IMR-90 (cell line): ENCODE results near the gene OXCT2. TPM values are rescaled to one million over a fixed set of nuclear protein-coding genes. Genes with fewer than 3 reads are reported as not detected.

Experiments used
- ATAC-seq: fragments of 200-7000 bp; cut with Tn5 transposase; 2 replicates; pipeline ENCODE4 v1.9.1; 2020; ENCODE audit warnings: low read depth, mild to moderate bottlenecking, moderate library complexity
- BruUV-seq: library from RNA; stranded (reverse); fragments of 400-500 nt; replicated peaks from 2 replicates; lab custom pipeline; 2021; lab: Mats Ljungman, UMichigan
- CTCF ChIA-PET: fragments of 300-600 bp; formaldehyde crosslinking; extraction: SDS; loops from one replicate; lab custom pipeline; 2021; ENCODE audit warnings: antibody characterized with exemption; lab: Yijun Ruan, JAX
- POLR2A ChIA-PET: fragments of 300-600 bp; sonication (Branson Sonifier 250); formaldehyde crosslinking; loops from one replicate; lab custom pipeline; 2022; ENCODE audit warnings: antibody characterized with exemption; ENCODE audit not compliant: unreplicated experiment; lab: Charles Lee
- DNase-seq: peaks from one replicate; pipeline ENCODE4 v3.0.0; 2013
- H2AFZ ChIP-seq: replicated peaks from 2 replicates; pipeline ENCODE3; 2013; ENCODE audit warnings: low read length, mild to moderate bottlenecking; ENCODE audit not compliant: poor library complexity
- H2AK5ac ChIP-seq: 2 replicates; pipeline ENCODE4 v1.6.1; 2013; ENCODE audit warnings: low read depth, low read length, inconsistent platforms
- H2AK9ac ChIP-seq: replicated peaks from 2 replicates; pipeline ENCODE3; 2013; ENCODE audit warnings: mild to moderate bottlenecking, low read depth, low read length, moderate library complexity; ENCODE audit not compliant: poor library complexity
- H2BK120ac ChIP-seq: 2 replicates; pipeline ENCODE4 v1.6.1; 2013; ENCODE audit warnings: low read depth, low read length, inconsistent platforms
- H2BK15ac ChIP-seq: 3 replicates; pipeline ENCODE4 v1.6.1; 2013; ENCODE audit warnings: low read depth, low read length, inconsistent platforms
- H2BK20ac ChIP-seq: 2 replicates; pipeline ENCODE4 v1.6.1; 2013; ENCODE audit warnings: low read depth, mild to moderate bottlenecking, inconsistent platforms, low read length, moderate library complexity
- H2BK5ac ChIP-seq: 2 replicates; pipeline ENCODE4 v1.6.1; 2013; ENCODE audit warnings: mild to moderate bottlenecking, low read depth, low read length, inconsistent platforms; ENCODE audit not compliant: poor library complexity, severe bottlenecking
- H3K14ac ChIP-seq: replicated peaks from 2 replicates; pipeline ENCODE4 v1.6.1; 2013; ENCODE audit warnings: low read depth, low read length, inconsistent platforms
- H3K18ac ChIP-seq: 2 replicates; pipeline ENCODE4 v1.6.1; 2013; ENCODE audit warnings: low read depth, low read length, control low read depth
- H3K23ac ChIP-seq: 2 replicates; pipeline ENCODE4 v1.6.1; 2013; ENCODE audit warnings: low read depth, low read length, inconsistent platforms
- H3K27ac ChIP-seq: 2 replicates; pipeline ENCODE4 v1.5.1; 2013; ENCODE audit warnings: mild to moderate bottlenecking, control low read depth, low read length; ENCODE audit not compliant: insufficient read depth
- H3K27me3 ChIP-seq: 2 replicates; pipeline ENCODE4 v1.6.1; 2013; ENCODE audit warnings: low read length; ENCODE audit not compliant: control insufficient read depth, insufficient read depth
- H3K36me3 ChIP-seq: 2 replicates; pipeline ENCODE4 v1.6.1; 2013; ENCODE audit warnings: low read length, mixed read lengths; ENCODE audit not compliant: control insufficient read depth, insufficient read depth
- H3K4ac ChIP-seq: 2 replicates; pipeline ENCODE4 v1.6.1; 2013; ENCODE audit warnings: low read depth, low read length, inconsistent platforms
- H3K4me1 ChIP-seq: 2 replicates; pipeline ENCODE4 v1.6.1; 2013; ENCODE audit warnings: low read length, mixed read lengths; ENCODE audit not compliant: control insufficient read depth, insufficient read depth
- H3K4me2 ChIP-seq: 2 replicates; pipeline ENCODE4 v1.6.1; 2013; ENCODE audit warnings: low read depth, mild to moderate bottlenecking, control low read depth, low read length, moderate library complexity
- H3K4me3 ChIP-seq: 2 replicates; pipeline ENCODE4 v1.5.1; 2013; ENCODE audit warnings: low read depth, mild to moderate bottlenecking, control low read depth, low read length, moderate library complexity; ENCODE audit not compliant: insufficient read depth
- H3K56ac ChIP-seq: 2 replicates; pipeline ENCODE4 v1.6.1; 2013; ENCODE audit warnings: low read length, inconsistent platforms; ENCODE audit not compliant: insufficient read depth; ENCODE audit errors: extremely low read depth
- H3K79me1 ChIP-seq, 2 experiments: 2 replicates each; pipeline ENCODE4 v1.6.1; 2013; ENCODE audit warnings: low read length in 2 of 2, inconsistent platforms in 1 of 2, low read depth in 1 of 2
- H3K9ac ChIP-seq: 2 replicates; pipeline ENCODE4 v1.6.1; 2013; ENCODE audit warnings: low read depth, low read length, control low read depth
- H3K9me1 ChIP-seq: 2 replicates; pipeline ENCODE4 v1.6.1; 2013; ENCODE audit warnings: low read length, inconsistent platforms; ENCODE audit not compliant: insufficient read depth
- H3K9me3 ChIP-seq: 2 replicates; pipeline ENCODE4 v1.6.1; 2013; ENCODE audit warnings: low read length; ENCODE audit not compliant: control insufficient read depth, insufficient read depth
- H4K20me1 ChIP-seq: 2 replicates; pipeline ENCODE4 v1.6.1; 2013; ENCODE audit warnings: low read length, inconsistent platforms; ENCODE audit not compliant: insufficient read depth
- H4K5ac ChIP-seq: 2 replicates; pipeline ENCODE4 v1.6.1; 2013; ENCODE audit warnings: mild to moderate bottlenecking, low read depth, low read length, control low read depth
- H4K8ac ChIP-seq, 2 experiments: 2 replicates each; pipeline ENCODE4 v1.6.1; 2013; ENCODE audit warnings: low read depth in 2 of 2, low read length in 2 of 2, control low read depth in 1 of 2, inconsistent platforms in 1 of 2
- H4K91ac ChIP-seq: 2 replicates; pipeline ENCODE4 v1.6.1; 2013; ENCODE audit warnings: low read depth, low read length, inconsistent platforms; ENCODE audit not compliant: insufficient read depth
- BHLHE40 ChIP-seq: fragments of 150-350 bp; IDR thresholded peaks from 2 replicates; pipeline ENCODE4 v1.6.1; 2016; ENCODE audit warnings: mild to moderate bottlenecking, low read depth, low read length
- CEBPB ChIP-seq: IDR thresholded peaks from 2 replicates; pipeline ENCODE4 v1.6.1; 2012; ENCODE audit warnings: low read depth, low read length, improper control_type of control experiment
- CHD1 ChIP-seq: IDR thresholded peaks from 2 replicates; pipeline ENCODE4 v1.6.1; 2012; ENCODE audit warnings: low read depth, low read length, improper control_type of control experiment
- ELK1 ChIP-seq: fragments of 150-350 bp; IDR thresholded peaks from 2 replicates; pipeline ENCODE4 v1.6.1; 2016; ENCODE audit warnings: low read depth, mild to moderate bottlenecking, low read length, moderate library complexity, borderline replicate concordance
- FOS ChIP-seq: fragments of 150-350 bp; IDR thresholded peaks from 2 replicates; pipeline ENCODE4 v1.6.1; 2016; ENCODE audit warnings: low read depth, low read length
- MAFK ChIP-seq: IDR thresholded peaks from 2 replicates; pipeline ENCODE4 v1.6.1; 2012; ENCODE audit warnings: low read depth, low read length, improper control_type of control experiment
- MAZ ChIP-seq: IDR thresholded peaks from 2 replicates; pipeline ENCODE4 v1.6.1; 2012; ENCODE audit warnings: low read depth, mild to moderate bottlenecking, low read length, improper control_type of control experiment, moderate library complexity, borderline replicate concordance
- MXI1 ChIP-seq: IDR thresholded peaks from 2 replicates; pipeline ENCODE4 v1.6.1; 2012; ENCODE audit warnings: low read depth, mild to moderate bottlenecking, low read length, moderate library complexity, borderline replicate concordance
- NFE2L2 ChIP-seq: fragments of 150-350 bp; IDR thresholded peaks from 2 replicates; pipeline ENCODE4 v1.6.1; 2016; ENCODE audit warnings: low read depth, mild to moderate bottlenecking, low read length
- POLR2A ChIP-seq: IDR thresholded peaks from 2 replicates; pipeline ENCODE4 v1.6.1; 2012; ENCODE audit warnings: mild to moderate bottlenecking, low read depth, low read length
- RAD21 ChIP-seq: IDR thresholded peaks from 2 replicates; pipeline ENCODE4 v1.6.1; 2012; ENCODE audit warnings: low read length, improper control_type of control experiment
- RCOR1 ChIP-seq: IDR thresholded peaks from 2 replicates; pipeline ENCODE4 v1.6.1; 2012; ENCODE audit warnings: mild to moderate bottlenecking, low read length, improper control_type of control experiment; ENCODE audit not compliant: insufficient replicate concordance
- RFX5 ChIP-seq: IDR thresholded peaks from 2 replicates; pipeline ENCODE4 v1.8.0; 2012; ENCODE audit warnings: low read depth, mild to moderate bottlenecking, low read length, moderate library complexity
- SMC3 ChIP-seq: fragments of 150-350 bp; IDR thresholded peaks from 2 replicates; pipeline ENCODE4 v1.6.1; 2016; ENCODE audit warnings: low read depth, mild to moderate bottlenecking, antibody characterized with exemption, low read length, moderate library complexity
- USF2 ChIP-seq: fragments of 150-350 bp; IDR thresholded peaks from 2 replicates; pipeline ENCODE4 v1.6.1; 2017; ENCODE audit warnings: mild to moderate bottlenecking, antibody characterized with exemption, low read length, low read depth
- WGBS, 2 experiments: methylation state at CpG; one replicate each; pipeline versions ENCODE4 v1.1.5 to v1.1.7; 2013; ENCODE audit warnings: missing lambda C conversion rate in 2 of 2; ENCODE audit not compliant: insufficient read length in 1 of 2; ENCODE audit errors: extremely low coverage in 2 of 2; 5-methylcytosine and 5-hydroxymethylcytosine counted together
- dilution Hi-C: fragments of 300-500 bp; cut with HindIII; formaldehyde crosslinking; loops from one replicate; pipeline ENCODE4 v1.14.3; 2018; ENCODE audit warnings: low sequenced_read_pairs; ENCODE audit not compliant: unreplicated experiment
- in situ Hi-C: fragments of 300-500 bp; cut with MboI; formaldehyde crosslinking; loops from 3 replicates; pipeline ENCODE4 v1.14.3; 2019; ENCODE audit warnings: low sequenced_read_pairs, inconsistent platforms, mixed read lengths
- intact Hi-C: fragments of 100-400 bp; cut with micrococcal nuclease; formaldehyde crosslinking; loops from 2 replicates; pipeline ENCODE4 v1.10.0; 2022
- polyA plus RNA-seq, 3 experiments: library from polyadenylated mRNA; depleted of rRNA; stranded (reverse); fragments of >200 nt; gene quantifications; 2 replicates each; pipeline ENCODE4 v1.2.3, GENCODE V29; 2012; ENCODE audit warnings: low replicate concordance in 1 of 3
- total RNA-seq: library from RNA; depleted of rRNA; stranded (reverse); fragments of >200 nt; gene quantifications from 2 replicates; pipeline ENCODE4 v1.2.3, GENCODE V29; 2012

The OXCT2 gene
- total and polyA plus RNA-seq, 2 of the 4 experiments (the other 2 are of a cell fraction), result 0.18 to 0.22 TPM

- H3K27ac ChIP-seq, result no peak overlapping the region
- no peak overlapping the region for H2BK5ac ChIP-seq
- H3K23ac ChIP-seq, result no peak overlapping the region
- H2BK15ac ChIP-seq, result no peak overlapping the region
- no TSS peak for BruUV-seq
- H3K4me2 ChIP-seq, result no peak overlapping the region
- H4K8ac ChIP-seq, result no peak overlapping the region
- DNase-seq (peak; percentile 91), ATAC-seq (peak; percentile 95)
- WGBS, 2 experiments, result 0% methylated on average over 1 of the region's 11 CpGs; no CpG with 5 or more reads in 1 of the 2 experiments
- no peak overlapping the region for H2AK9ac ChIP-seq
- no peak overlapping the region for H3K56ac ChIP-seq
- in situ Hi-C loops (loop anchor here (10.0 kb wide), 1 partner anchor 218 kb away; no protein-coding TSS in a partner anchor), dilution Hi-C loops (no loop called here), intact Hi-C loops (loop anchor here (1.0 to 5.0 kb wide), 5 partner anchors 86 to 521 kb away; no protein-coding TSS in a partner anchor)
- no peak overlapping the region for H2AK5ac ChIP-seq
- no peaks in the 10 kb centered on the region for H3K79me1 ChIP-seq
- peaks cover 8% of the 10 kb centered on the region for H3K27me3 ChIP-seq
- no peak overlapping the region for H3K9ac ChIP-seq
- H3K9me3 ChIP-seq, result no peaks in the 10 kb centered on the region
- no peaks in the 10 kb centered on the region for H3K36me3 ChIP-seq
- no peak overlapping the region for H3K4me3 ChIP-seq
- ChIA-PET POLR2A (no interaction called here), CTCF (interaction anchor here (1.1 kb wide), 2 partner anchors 86 to 216 kb away, joined by 3 to 4 read pairs; no protein-coding TSS in a partner anchor)
- H4K91ac ChIP-seq, result no peak overlapping the region
- 0 out of 2 replicates have a peak, but pooled peaks cover 5% of the 10 kb centered on the region for H4K20me1 ChIP-seq
- H3K14ac ChIP-seq, result no peak overlapping the region
- peak overlapping the region; percentile 85 for H2AFZ ChIP-seq
- H2BK20ac ChIP-seq, result no peak overlapping the region
- H2BK120ac ChIP-seq, result no peak overlapping the region
- H3K9me1 ChIP-seq, result no peaks in the 10 kb centered on the region
- H3K4ac ChIP-seq, result no peak overlapping the region
- no peak overlapping the region for H4K5ac ChIP-seq
- H3K4me1 ChIP-seq, result no peaks in the 10 kb centered on the region
- no peak overlapping the region for H3K18ac ChIP-seq
- TF ChIP-seq MAZ (no peak), RCOR1 (peak; percentile 77), FOS (peak; percentile 54; the same call in 1 of the 2 replicates), MXI1 (no peak), ELK1 (no peak), NFE2L2 (no peak), CEBPB (no peak), RFX5 (no peak), RAD21 (peak; percentile 85), BHLHE40 (0 out of 2 replicates have a peak, but pooled peaks have one; percentile 31), POLR2A (0 out of 2 replicates have a peak, but pooled peaks have one; percentile 25), USF2 (no peak), MAFK (no peak), CHD1 (no peak), SMC3 (peak; percentile 85)
These were observed 45.4 kb upstream of the OXCT2 start for GRCh38 chr1:39816415-39817090.
